Daoy (cell line): Measurements from ENCODE around the gene ST8SIA5. TPM values are rescaled to one million over a fixed set of nuclear protein-coding genes. Genes with fewer than 3 reads are reported as not detected.

Experiments used
- DNase-seq: peaks from one replicate; pipeline ENCODE4 v3.0.0-alpha.2; 2015; ENCODE audit warnings: low read depth
- total RNA-seq: library from RNA; depleted of rRNA; stranded (reverse); fragments of >200 nt; shearing (Covaris generic); gene quantifications from 2 replicates; pipeline ENCODE4 v1.2.3, GENCODE V29; 2014

The ST8SIA5 gene
- total RNA-seq, 1 experiment from 2014 or later, result 0.40 TPM

DNA sequence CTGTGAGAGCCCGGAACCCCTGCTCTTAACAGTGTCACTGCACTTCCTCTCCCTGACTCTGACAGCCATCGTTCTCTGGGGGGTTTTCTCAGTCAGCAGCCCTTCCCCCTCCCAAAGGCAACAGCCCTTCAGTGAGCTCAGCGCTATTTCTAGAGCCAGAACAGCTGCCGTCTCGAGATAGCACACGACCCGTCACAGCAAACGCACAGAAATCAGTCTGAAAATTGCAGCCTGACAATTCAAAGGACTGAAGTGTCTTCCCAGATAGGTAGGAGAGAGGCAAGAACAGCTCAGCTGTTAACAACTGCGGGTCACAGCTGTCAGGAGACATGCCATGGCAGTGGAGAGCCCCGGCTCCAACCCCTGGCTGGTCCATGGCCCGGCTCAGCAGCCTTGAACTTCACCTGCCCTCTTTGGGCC is 45.4 kb downstream of the ST8SIA5 start:
- no peak for DNase-seq

DNA sequence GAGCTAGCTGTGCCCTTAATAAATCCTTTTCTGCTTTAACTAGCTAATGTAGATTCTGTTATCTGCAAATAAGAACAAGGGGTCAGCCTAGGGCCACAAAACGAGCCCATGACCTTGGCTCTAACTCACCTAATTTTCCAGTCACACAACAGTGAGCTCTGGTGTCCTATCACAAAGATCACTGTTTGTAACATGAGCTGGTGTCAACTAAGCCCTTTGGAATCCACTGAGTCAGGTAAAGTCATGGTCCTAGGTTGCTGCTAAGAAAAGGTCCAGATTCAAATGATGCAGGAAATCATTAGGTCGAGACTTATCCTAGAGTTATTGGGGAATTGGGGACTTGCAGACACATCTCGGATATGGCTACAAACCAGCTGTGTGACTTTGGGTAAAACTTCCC is 49.9 kb downstream of the ST8SIA5 start:
- DNase-seq, result no peak

DNA sequence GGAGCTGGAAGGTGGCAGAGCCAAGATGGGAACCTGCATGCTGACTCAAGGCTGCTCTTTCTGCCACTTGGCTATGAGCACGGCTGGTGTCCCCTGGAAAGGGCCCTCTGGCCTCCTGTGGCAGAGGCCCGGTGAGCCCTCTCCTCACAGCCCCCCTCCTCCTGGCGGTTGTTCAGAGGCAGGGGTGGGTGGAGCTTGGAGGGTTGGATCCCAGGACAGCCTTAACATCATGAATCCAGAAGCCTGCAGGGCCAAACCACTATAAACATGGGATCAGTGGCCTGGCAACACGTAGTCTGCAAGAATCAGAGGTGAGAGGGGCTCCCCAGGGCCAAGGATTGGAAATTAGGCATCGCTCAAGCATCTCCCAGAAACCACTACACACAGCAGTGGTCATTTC is 51.3 kb downstream of the ST8SIA5 start:
- DNase-seq, result no peak

DNA sequence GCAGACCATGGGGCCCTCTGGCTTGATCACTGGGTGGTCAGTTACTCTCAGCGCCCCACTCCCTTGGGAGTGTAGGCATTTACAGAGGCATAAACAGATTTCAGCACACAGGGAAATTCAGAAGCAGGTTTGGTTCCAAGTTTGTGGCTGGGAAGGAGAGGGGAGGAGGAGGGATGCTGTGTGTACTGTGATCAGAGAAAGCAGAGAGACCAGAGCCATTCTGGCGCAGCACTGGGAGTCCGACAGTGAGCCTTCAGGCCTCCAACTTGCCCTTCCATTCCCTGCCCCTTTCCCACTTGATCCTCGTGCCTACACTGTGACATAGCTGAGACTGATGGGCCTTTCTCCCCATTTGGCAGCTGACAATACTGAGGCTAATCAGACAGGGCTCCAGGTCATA is 52.0 kb downstream of the ST8SIA5 start:
- no peak for DNase-seq

DNA sequence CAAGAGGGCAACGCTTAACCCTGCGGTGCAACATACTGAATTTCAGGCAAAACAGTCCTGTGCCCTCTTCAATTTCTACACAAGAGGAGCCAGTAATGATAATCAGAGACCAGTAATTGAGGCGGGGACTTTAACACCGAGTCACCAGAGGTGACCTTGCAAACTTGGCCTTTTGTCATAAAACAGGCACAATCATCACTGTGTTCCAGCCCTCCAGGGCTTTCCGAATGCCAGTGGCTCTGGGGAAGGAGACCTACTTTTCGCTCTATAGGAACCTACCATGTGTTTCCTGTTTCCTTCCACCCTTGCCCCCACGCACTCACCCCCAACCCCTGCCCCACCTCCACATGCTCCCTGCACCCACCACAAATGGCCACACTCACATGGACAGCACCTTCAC is 52.7 kb downstream of the ST8SIA5 start:
- DNase-seq, result no peak

DNA sequence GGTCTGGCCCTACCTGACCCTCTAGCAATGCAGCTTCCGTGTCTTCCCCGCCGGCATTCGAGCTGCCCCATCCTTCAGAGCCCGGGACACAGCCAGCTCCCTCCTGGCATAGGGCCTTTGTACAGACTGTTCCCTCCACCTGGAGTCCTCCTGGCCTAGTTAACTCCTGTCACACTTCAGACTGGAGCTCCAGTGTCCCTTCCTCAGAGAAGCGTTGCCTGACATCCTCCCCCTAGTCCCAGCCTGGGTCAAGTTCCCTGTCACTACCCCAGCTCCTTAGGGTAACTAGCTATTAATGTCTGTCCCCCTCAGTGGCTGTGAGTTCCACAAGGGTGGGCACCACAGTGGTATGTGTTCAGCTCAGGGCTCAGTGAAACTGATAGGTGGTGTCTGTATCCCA is 54.4 kb downstream of the ST8SIA5 start:
- DNase-seq, result no peak

DNA sequence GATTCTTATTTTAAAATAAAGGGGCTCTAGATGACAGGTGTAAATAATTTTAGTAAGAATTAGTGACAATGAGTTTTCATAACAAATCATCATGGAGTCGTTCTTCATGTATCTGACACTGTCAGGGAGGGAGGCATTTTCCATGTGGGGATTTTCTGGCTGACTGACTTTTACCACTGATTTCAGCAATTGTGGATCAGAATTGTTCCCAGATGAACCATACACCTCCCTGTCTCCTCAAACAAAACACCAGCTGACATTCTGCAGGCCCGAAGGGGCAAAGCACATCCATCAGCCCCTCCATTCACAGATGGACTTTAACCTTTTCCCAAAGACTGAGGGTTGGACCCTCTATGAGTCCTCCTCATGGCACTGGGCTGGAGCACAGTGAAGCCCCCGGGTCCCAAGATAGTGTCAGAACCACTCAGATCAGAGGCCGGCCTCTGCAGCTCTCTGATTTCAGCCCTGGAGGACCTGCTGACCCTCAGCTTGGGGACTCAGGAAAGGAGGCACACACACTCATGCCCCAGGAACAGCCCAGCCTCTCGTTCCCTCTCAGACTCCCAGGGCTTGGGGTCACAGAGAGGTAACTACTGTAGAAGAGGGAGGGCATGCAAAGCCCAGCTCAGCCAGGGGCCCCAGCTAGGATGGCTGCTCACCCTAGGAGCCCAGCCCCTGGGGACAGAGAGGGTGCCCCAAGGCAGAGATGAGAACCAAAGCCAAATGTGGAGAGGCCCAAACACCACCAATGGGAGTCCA is 56.6 kb downstream of the ST8SIA5 start:
- DNase-seq, result no peak

DNA sequence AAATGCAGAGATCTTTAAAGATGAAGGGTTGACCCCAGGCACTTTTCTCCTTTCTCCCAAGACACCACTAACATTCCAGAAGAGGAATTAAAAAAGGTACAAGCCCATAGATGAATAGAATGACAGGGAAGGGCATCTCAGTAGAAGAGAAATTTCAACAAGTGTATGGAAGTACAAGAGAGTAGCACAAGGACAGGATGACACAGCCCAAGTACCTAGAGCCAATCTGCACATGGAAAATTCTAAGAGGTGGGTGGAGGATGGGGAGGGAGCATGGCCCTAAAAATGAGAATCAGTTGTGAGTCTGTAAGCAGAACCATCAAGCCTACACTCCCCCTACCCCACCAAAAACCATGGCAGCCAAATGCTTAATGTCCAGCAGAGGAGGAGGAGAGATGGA is 60.2 kb downstream of the ST8SIA5 start:
- DNase-seq, result no peak

DNA sequence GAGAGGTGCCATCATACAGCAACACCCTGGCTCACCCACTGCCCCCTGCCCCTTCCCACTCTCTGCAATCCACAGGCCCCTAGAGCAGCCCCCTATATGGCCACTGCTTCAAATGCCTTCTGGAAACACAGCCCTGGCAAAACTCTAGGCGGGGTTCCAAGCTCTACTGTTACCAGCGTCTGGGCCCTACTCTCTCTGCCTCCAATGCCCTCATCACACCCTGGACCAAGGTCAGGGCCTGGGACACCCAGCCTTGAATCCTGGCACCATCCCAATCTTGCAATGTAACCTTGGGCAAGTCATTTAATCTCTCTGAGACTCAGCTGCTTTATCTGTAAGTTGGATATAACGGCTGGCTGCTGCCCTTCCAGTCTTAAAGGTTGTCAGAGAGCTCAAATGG is 60.6 kb downstream of the ST8SIA5 start:
- DNase-seq, result no peak

DNA sequence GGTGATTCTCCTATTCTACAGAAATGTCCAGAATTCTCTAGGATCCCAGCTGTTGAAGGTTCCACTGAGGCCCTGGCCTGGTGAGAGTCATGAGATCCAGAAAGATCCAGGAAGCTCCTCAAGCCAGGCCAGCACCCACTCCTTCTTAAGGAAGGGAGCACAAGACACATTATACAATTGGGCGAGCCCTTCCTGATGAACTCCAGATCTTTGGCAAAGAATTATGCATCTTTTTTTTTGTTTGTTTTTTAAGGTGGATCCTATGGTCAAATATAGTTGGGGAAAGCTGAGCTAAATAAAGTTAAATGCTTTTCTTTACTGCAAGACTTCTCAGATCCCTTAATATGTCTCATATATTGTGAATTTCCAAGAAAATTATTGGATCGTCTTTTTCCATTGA is 62.9 kb downstream of the ST8SIA5 start:
- no peak for DNase-seq

DNA sequence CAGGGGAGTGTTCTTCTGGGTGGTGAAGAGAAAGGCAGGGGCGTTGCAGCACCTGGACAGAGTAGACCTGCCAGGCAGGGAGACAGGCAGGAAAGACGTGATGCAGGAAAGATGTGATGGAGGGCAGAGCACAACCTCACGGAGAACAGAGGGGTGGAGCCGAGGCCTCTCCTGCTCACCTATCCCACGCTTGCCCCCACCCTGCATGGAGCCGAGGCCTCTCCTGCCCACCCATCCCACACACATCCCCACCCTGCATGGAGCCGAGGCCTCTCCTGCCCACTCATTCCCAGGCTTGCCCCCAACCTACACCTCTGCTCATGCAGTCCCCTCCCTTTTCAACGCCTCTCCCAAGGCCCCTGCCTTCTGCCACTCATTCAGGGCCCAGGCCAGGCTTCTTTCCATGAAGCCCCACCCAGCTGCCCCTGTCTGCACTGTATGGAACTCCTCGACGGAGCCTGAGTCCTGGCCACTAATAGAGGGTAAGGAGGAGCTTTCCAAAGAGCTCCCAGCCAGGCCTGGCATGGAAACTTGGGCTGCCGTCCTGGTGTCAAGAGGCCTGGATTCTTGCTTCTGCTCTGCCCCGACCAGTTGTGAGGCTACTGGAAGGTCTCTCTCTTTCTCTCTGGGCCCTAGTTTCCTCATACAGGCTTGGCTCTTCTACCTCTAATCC is 67.9 kb downstream of the ST8SIA5 start:
- no peak for DNase-seq

DNA sequence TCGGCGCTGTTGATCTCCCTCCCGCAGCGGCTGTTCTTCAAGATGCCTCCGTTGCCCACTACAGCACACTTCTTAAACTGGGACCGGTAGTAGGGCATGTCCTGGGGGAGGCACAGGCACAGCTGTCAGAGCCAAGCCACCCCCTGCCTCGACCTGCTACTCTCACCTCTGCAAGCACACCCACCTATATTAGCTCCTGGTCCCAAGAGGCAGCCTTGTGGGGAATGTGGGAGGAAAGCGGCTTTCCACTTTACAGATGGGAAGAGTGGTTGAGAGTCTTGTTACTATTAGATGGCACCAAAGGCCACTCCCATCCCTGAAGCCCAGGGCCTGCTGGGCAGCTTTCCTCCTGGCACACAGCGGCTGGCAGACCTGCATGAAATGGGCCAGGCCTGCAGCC is 70.7 kb downstream of the ST8SIA5 start:
- no peak for DNase-seq

DNA sequence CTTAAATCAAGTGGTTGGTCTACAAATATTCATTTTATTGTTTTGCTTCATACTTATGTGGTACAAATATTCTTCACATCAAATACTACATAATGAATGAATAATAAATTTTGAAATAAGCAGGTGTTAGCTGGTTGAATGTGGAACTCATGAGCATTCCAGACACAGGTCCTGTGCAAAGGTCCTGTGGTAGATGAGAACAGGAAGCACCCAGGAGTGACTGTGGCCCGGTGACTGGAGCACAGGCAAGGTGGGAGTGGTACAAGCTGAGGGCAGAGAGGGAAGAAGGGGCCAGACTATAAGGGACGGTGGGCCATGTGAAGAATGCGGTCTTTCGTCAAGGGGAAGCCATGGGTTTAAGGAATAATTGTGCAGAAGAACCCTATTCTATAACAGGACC is 73.6 kb downstream of the ST8SIA5 start:
- no peak for DNase-seq

DNA sequence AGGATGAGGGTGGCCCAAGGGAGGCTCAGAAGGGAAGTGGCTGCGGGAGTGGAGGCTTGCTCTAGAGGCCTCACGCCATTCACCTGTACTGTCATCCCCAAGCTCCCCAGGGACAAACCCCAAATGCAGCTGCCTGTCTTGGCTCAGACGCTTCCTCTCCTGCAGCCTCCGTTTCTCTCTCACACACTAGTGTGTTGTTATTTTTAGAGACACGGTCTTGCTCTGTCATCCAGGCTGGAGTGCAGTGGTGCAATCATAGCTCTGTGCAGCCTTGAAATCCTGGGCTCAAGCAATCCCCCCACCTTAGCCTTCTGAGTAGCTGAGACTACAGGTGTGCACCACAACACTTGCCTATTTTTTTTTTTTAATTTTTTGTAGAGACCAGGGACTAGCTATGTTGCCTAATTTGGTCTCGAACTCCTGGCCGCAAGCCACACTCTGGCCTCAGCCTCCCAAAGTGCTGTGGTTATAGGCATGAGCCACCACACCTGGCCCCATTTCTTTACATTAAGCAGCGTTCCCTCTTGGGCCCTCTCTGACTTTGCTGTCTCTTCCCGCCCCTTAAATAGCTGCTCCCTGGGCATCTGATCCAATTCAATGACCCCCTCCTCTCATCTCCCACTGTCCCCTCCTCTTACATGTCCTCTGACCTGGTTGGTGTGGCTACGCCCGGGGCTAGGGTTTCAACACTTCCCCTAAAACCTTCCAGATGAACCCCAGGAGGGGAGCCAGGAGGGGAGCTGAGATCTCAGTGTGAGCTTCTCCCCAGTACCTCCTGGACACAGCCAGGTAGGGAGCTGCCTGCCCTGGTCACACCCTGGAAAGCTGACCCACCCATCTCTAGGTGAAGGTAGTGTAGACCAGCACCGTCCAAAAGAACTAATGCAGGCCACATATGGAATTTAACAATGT is 75.8 kb downstream of the ST8SIA5 start:
- DNase-seq, result no peak

DNA sequence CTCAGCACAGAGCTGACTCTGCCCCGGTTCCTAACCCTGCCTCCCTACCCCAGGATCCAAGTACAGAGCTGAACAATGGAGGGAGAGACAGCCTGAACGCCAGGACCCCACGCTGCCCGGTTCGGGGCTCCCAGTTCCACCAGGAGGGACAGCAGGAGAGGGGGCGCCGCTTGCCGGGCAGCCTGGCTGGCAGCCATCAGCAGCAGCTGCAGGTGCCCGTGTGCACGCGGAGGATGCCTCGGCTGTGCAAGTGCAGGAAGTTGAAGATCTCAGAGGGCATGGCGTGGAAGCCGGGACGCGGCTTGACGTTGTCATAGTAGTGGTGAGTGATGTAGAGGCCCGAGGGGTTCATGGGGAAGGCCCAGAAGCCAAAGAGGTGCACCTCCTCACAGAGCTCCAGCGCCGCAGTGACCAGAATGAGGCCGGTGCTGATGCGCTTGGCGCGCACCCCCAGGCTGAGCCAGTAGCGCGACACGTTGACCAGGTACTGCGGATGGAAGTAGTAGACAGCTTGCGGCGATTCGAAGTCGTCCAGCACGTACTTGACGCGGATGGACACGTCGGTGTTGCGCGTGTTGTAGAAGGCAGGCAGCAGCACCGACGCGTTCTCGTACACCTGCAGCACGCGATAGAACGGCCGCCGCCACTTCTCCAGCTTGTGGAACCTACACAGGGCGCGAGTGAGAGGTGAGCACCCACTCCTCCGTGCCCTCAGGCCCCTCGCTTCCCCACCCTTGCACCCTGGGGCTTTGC is 76.8 kb downstream of the ST8SIA5 start:
- DNase-seq, result no peak

DNA sequence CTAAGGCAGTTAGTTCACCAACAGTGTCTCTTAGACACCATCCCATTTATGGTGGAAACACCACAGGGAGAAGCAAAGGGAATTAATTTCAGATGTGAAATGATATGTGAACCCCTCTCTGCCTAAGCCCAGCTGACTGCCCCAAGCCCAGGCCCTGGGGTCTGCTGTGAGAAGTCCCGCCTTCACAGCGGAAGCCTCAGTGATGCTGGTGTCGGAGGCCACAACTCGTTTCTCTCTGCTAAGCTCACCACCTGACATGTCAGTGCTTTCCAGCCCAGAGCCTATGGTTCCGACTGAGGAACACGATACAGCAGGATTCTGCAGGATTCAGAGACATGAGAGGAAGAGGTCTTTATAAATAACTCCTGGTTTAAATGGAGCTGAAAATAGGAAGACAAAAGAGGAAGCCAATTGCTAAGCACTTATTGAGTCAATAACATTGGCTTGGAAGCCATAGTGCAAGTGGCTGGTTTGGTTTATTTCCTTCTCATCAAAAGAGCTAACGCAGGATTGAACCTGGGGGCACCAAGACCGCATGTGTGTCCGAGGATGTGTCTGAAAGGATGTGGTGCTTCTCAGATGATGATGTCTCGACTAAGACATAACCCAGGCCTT is 78.0 kb downstream of the ST8SIA5 start:
- DNase-seq, result no peak

DNA sequence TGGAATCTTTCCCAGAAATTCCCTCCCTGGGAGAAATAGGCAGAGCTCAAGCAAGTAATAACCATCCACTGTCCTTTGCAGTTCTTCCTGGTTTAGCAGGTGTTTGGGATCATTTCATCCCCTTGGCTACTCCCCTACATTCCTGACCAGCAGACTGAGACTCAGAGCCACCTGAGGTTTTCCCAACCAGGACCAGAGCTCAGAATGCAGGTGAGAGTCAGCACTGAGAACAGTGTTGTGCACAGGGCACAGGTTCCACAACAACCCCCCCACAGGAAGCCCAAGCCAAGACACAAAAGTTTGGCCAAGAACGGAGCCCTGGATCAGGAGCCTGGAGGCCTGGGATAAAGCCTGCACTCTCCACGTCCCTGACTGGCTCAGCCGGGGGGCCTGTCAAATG is 78.8 kb downstream of the ST8SIA5 start:
- DNase-seq, result no peak

DNA sequence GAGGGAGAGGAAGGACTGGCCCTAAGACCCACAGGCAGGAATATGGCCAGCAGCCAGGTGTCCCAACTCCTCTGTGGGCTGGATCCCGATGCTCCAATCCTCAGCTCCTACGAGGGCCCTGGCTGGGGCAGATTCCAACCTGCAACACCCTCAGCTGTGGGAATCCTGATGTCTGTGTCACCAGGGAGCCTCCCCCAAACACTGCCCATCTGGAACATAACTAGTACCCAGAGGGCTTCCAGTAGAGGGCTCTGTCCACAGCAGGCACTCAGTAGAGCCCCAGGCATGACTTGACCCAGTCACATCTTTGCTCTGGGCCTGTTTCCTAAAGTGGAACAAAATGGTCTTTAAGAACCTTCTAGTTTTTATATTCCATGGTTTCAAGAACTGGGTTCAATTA is 79.2 kb downstream of the ST8SIA5 start:
- peak; percentile 10 for DNase-seq

DNA sequence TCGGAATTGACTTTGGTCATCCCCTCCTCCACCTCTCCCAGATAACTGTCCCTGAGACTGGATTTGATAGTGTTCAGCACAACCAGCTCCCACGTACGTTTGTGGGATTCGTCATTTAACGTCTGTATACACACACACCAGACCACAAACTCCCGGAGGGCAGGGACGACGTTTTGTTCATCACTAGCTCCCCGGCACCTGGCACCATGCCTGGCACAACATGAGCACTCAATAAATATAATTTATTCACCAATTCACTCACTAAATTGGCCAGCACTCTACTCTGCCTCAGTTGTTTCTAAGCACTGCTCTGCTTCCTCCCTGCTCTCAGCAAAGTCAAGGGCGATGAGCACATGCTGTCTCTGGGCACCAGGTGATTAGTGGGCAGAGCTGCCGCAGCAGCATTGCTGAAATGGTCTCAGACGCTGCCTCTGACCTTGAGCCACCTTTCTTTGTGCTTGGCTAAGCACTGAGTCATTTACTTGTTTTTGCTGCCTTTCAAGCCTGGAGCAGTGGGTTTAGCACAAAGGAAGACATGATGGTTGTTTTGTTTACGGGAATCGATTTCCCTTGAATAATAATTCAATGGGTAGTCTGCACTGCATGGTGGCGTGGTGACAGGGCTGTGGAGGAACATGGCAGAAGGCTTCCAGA is 80.5 kb downstream of the ST8SIA5 start:
- peak; percentile 73 for DNase-seq

DNA sequence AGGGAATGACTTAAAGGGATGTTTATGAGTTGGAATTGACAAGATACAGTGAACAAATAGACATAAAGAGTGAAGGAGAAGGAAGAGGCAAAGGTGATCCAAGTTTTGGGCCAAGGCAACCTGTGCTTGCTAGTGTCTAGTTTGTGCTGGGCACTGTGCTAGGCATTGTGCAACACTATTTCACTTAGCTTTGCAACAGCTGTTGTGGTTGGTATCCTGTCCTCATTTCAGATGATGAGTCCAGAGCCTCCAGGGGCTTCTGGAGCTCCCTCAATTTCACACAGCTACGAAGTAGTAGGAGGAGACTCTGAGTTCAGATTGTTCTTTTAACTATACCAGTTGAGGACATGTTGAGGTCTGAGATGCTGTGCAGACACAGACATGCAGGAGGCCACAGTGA is 81.7 kb downstream of the ST8SIA5 start:
- DNase-seq, result no peak
